Neural cell (in vitro differentiated cells): Measurements from ENCODE around the gene KRTAP10-5. TPM values are rescaled to one million over a fixed set of nuclear protein-coding genes. Genes with fewer than 3 reads are reported as not detected.

Experiments
- H2AFZ ChIP-seq: fragments of 200-600, 300-800 bp; sonication (generic), shearing (Covaris generic); 2 replicates; pipeline ENCODE4 v1.6.0; 2014; ENCODE audit warnings: low read depth, mild to moderate bottlenecking, antibody characterized with exemption, low read length, moderate library complexity
- H3F3A ChIP-seq: fragments of 200-600 bp; shearing (Covaris generic); 2 replicates; pipeline ENCODE4 v1.6.1; 2016; ENCODE audit warnings: mild to moderate bottlenecking, moderate library complexity, mixed read lengths, antibody characterized with exemption, low read length; ENCODE audit not compliant: insufficient read depth, poor library complexity, severe bottlenecking
- H3K27ac ChIP-seq: fragments of 200-600, 300-800 bp; sonication (generic), shearing (Covaris generic); 2 replicates; pipeline ENCODE4 v1.5.1; 2014; ENCODE audit warnings: mild to moderate bottlenecking, low read length, moderate library complexity
- H3K27me3 ChIP-seq: fragments of 300-800, 200-600 bp; sonication (generic), shearing (Covaris generic); 2 replicates; pipeline ENCODE4 v1.6.0; 2014; ENCODE audit warnings: mild to moderate bottlenecking, low read depth, low read length, moderate library complexity; ENCODE audit not compliant: insufficient read depth
- H3K36me3 ChIP-seq: fragments of 300-800, 200-600 bp; sonication (generic), shearing (Covaris generic); 2 replicates; pipeline ENCODE4 v1.5.1; 2014; ENCODE audit warnings: mild to moderate bottlenecking, antibody characterized with exemption, low read length, moderate library complexity; ENCODE audit not compliant: insufficient read depth
- H3K4me2 ChIP-seq: fragments of 300-800, 200-600 bp; sonication (generic), shearing (Covaris generic); 2 replicates; pipeline ENCODE4 v1.6.0; 2014; ENCODE audit warnings: mild to moderate bottlenecking, low read length
- H3K4me3 ChIP-seq: fragments of 300-800, 200-600 bp; sonication (generic), shearing (Covaris generic); 2 replicates; pipeline ENCODE4 v1.5.1; 2014; ENCODE audit warnings: mild to moderate bottlenecking, low read length, moderate library complexity
- H3K79me2 ChIP-seq: fragments of 200-600 bp; shearing (Covaris generic); replicated peaks from 2 replicates; pipeline ENCODE4 v1.6.0; 2014; ENCODE audit warnings: mild to moderate bottlenecking, low read length, moderate library complexity; ENCODE audit not compliant: insufficient read depth
- H3K9ac ChIP-seq: fragments of 300-800, 200-600 bp; sonication (generic), shearing (Covaris generic); 2 replicates; pipeline ENCODE4 v1.6.1; 2016; ENCODE audit warnings: mild to moderate bottlenecking, low read length, mixed read lengths
- H3K9me2 ChIP-seq: fragments of 200-600 bp; shearing (Covaris generic); 2 replicates; pipeline ENCODE4 v1.6.1; 2016; ENCODE audit warnings: mild to moderate bottlenecking, low read length, mixed read lengths; ENCODE audit not compliant: insufficient read depth
- H3K9me3 ChIP-seq: fragments of 200-600, 300-800 bp; sonication (generic), shearing (Covaris generic); 2 replicates; pipeline ENCODE4 v1.6.1; 2016; ENCODE audit warnings: mild to moderate bottlenecking, mixed run types, low read length, moderate library complexity, mixed read lengths
- H4K20me1 ChIP-seq: fragments of 200-600 bp; shearing (Covaris generic); 2 replicates; pipeline ENCODE4 v1.6.1; 2016; ENCODE audit warnings: mild to moderate bottlenecking, mixed run types; ENCODE audit not compliant: insufficient read depth
- EP300 ChIP-seq: fragments of 450-650 bp; conservative IDR thresholded peaks from 2 replicates; pipeline ENCODE4 v1.6.1; 2014; ENCODE audit warnings: antibody characterized with exemption, mild to moderate bottlenecking, moderate library complexity; ENCODE audit not compliant: poor library complexity, severe bottlenecking
- EZH2 ChIP-seq: fragments of 200-600, 300-800 bp; shearing (Covaris generic), sonication (generic); IDR thresholded peaks from 2 replicates; pipeline ENCODE4 v1.6.1; 2014; ENCODE audit warnings: antibody characterized with exemption, low read length, borderline replicate concordance, mild to moderate bottlenecking; ENCODE audit not compliant: insufficient read depth, poor library complexity, severe bottlenecking
- MXI1 ChIP-seq: fragments of 450-650 bp; conservative IDR thresholded peaks from 2 replicates; pipeline ENCODE4 v1.6.1; 2014; ENCODE audit warnings: antibody characterized with exemption, mild to moderate bottlenecking; ENCODE audit not compliant: poor library complexity, severe bottlenecking
- POLR2AphosphoS5 ChIP-seq: IDR thresholded peaks from 2 replicates; pipeline ENCODE4 v1.6.1; 2012
- RAD21 ChIP-seq: fragments of 450-650 bp; conservative IDR thresholded peaks from 2 replicates; pipeline ENCODE4 v1.6.1; 2014; ENCODE audit warnings: antibody characterized with exemption, mild to moderate bottlenecking, moderate library complexity
- SMC3 ChIP-seq: fragments of 450-650 bp; conservative IDR thresholded peaks from 2 replicates; pipeline ENCODE4 v1.6.1; 2014; ENCODE audit warnings: antibody characterized with exemption, mild to moderate bottlenecking, moderate library complexity; ENCODE audit not compliant: poor library complexity
- TAF1 ChIP-seq: IDR thresholded peaks from 2 replicates; pipeline ENCODE4 v1.6.1; 2012; ENCODE audit warnings: low read depth
- polyA plus RNA-seq: library from polyadenylated mRNA; depleted of rRNA; stranded (reverse); fragments of >200 nt; gene quantifications from 2 replicates; pipeline ENCODE4 v1.2.3, GENCODE V29; 2014
- TF ChIP-seq, protein P1 (sequence below): fragments of 450-650 bp; IDR thresholded peaks from 2 replicates; pipeline ENCODE4 v1.5.1; 2014; ENCODE audit warnings: antibody characterized with exemption, mild to moderate bottlenecking, moderate library complexity; ENCODE audit not compliant: poor library complexity, severe bottlenecking
- TF ChIP-seq, protein P2 (sequence below): IDR thresholded peaks from 2 replicates; pipeline ENCODE4 v1.6.1; 2012; ENCODE audit warnings: borderline replicate concordance

Gene KRTAP10-5
- polyA plus RNA-seq, 1 donor from 2014 or later = not detected

DNA sequence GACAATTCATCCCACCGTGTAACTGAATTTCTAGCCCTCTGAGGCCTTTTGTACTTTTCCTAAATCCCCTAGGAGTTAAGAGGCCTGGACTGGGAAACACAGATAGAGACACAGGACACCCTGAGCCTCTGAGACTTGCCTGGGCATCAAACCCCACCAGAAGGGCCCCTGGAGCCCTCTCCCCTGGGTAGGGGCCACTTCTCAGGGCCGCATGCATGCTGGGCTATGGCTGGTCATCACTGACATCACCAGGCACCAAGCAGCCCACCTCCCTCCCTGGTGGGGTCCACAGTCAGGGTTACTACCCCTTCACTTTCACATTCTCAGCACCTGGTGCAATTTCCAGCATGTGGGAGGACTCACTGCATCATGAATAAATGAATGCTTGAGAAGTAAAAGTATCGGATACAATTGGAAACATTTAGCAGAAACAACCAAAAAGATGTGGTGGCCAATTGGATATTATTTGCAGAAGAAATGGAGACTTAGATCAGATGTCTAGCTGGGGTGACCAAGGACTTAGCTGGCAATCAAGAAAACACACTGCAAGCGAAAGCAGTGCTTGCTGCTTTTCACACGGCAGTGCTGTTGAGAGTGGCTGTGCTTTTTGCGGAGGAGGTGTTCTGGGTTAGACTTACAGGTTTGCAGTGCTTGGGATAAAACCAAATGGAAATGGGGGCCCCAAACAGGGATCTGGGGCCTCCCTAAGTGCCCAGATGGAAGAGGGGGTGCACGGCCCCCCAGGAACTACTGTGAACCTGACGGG is 19.0 kb upstream of the KRTAP10-5 start:
- H3K27ac ChIP-seq = no peak overlapping the region
- TF ChIP-seq POLR2AphosphoS5 = no peak
- TF ChIP-seq RAD21 = no peak
- no peak for TF ChIP-seq MXI1
- TF ChIP-seq EZH2 = no peak
- no peak for TF ChIP-seq SMC3
- TF ChIP-seq, protein P1, sequence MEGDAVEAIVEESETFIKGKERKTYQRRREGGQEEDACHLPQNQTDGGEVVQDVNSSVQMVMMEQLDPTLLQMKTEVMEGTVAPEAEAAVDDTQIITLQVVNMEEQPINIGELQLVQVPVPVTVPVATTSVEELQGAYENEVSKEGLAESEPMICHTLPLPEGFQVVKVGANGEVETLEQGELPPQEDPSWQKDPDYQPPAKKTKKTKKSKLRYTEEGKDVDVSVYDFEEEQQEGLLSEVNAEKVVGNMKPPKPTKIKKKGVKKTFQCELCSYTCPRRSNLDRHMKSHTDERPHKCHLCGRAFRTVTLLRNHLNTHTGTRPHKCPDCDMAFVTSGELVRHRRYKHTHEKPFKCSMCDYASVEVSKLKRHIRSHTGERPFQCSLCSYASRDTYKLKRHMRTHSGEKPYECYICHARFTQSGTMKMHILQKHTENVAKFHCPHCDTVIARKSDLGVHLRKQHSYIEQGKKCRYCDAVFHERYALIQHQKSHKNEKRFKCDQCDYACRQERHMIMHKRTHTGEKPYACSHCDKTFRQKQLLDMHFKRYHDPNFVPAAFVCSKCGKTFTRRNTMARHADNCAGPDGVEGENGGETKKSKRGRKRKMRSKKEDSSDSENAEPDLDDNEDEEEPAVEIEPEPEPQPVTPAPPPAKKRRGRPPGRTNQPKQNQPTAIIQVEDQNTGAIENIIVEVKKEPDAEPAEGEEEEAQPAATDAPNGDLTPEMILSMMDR = no peak
- no peak for TF ChIP-seq TAF1
- TF ChIP-seq, protein P2, sequence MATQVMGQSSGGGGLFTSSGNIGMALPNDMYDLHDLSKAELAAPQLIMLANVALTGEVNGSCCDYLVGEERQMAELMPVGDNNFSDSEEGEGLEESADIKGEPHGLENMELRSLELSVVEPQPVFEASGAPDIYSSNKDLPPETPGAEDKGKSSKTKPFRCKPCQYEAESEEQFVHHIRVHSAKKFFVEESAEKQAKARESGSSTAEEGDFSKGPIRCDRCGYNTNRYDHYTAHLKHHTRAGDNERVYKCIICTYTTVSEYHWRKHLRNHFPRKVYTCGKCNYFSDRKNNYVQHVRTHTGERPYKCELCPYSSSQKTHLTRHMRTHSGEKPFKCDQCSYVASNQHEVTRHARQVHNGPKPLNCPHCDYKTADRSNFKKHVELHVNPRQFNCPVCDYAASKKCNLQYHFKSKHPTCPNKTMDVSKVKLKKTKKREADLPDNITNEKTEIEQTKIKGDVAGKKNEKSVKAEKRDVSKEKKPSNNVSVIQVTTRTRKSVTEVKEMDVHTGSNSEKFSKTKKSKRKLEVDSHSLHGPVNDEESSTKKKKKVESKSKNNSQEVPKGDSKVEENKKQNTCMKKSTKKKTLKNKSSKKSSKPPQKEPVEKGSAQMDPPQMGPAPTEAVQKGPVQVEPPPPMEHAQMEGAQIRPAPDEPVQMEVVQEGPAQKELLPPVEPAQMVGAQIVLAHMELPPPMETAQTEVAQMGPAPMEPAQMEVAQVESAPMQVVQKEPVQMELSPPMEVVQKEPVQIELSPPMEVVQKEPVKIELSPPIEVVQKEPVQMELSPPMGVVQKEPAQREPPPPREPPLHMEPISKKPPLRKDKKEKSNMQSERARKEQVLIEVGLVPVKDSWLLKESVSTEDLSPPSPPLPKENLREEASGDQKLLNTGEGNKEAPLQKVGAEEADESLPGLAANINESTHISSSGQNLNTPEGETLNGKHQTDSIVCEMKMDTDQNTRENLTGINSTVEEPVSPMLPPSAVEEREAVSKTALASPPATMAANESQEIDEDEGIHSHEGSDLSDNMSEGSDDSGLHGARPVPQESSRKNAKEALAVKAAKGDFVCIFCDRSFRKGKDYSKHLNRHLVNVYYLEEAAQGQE = no peak
- no peak for TF ChIP-seq EP300
- no peaks in the 10 kb centered on the region for H4K20me1 ChIP-seq
- H3K9me3 ChIP-seq = peaks cover 4% of the 10 kb centered on the region
- H3K79me2 ChIP-seq = no peaks in the 10 kb centered on the region
- no peaks in the 10 kb centered on the region for H3F3A ChIP-seq
- no peaks in the 10 kb centered on the region for H3K27me3 ChIP-seq
- H3K9me2 ChIP-seq = no peaks in the 10 kb centered on the region
- no peak overlapping the region for H3K4me2 ChIP-seq
- no peak overlapping the region for H2AFZ ChIP-seq
- no peak overlapping the region for H3K4me3 ChIP-seq
- no peaks in the 10 kb centered on the region for H3K36me3 ChIP-seq
- H3K9ac ChIP-seq = no peak overlapping the region

DNA sequence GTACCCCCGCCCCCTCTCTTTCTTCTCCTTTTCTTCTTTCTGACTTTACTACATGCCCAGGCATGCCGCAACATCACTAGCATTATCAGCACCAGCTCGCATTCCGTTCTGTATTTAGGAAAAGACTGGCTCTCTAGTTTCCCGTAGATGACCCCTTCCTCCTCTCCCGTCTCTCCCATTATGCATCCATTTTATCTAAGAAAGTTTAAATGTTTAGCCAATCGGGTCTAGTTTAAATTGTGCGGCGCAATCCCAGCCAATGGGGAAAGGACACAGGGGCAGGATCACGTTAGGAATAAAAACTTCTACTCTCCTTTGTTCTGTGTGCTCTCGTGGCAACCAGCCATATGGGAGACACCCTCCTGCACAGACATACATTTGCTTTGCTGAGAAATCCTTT is 17.7 kb upstream of the KRTAP10-5 start:
- H2AFZ ChIP-seq = no peak overlapping the region
- H3K4me2 ChIP-seq = no peak overlapping the region
- no peaks in the 10 kb centered on the region for H3K9me2 ChIP-seq
- no peaks in the 10 kb centered on the region for H4K20me1 ChIP-seq
- no peak for TF ChIP-seq RAD21
- no peak for TF ChIP-seq EZH2
- no peak for TF ChIP-seq POLR2AphosphoS5
- no peak for TF ChIP-seq TAF1
- TF ChIP-seq, protein P1 = no peak
- TF ChIP-seq MXI1 = no peak
- TF ChIP-seq EP300 = no peak
- no peaks in the 10 kb centered on the region for H3K36me3 ChIP-seq
- no peak overlapping the region for H3K4me3 ChIP-seq
- no peaks in the 10 kb centered on the region for H3F3A ChIP-seq
- no peaks in the 10 kb centered on the region for H3K9me3 ChIP-seq
- H3K79me2 ChIP-seq = no peaks in the 10 kb centered on the region
- no peak overlapping the region for H3K27ac ChIP-seq
- no peaks in the 10 kb centered on the region for H3K27me3 ChIP-seq
- no peak overlapping the region for H3K9ac ChIP-seq
